Measurements from ENCODE around the gene ADAMTSL4.
A peak's percentile ranks its signal among the peaks of the same experiment; 100 is the strongest.

ADAMTSL4 gene

DNA sequence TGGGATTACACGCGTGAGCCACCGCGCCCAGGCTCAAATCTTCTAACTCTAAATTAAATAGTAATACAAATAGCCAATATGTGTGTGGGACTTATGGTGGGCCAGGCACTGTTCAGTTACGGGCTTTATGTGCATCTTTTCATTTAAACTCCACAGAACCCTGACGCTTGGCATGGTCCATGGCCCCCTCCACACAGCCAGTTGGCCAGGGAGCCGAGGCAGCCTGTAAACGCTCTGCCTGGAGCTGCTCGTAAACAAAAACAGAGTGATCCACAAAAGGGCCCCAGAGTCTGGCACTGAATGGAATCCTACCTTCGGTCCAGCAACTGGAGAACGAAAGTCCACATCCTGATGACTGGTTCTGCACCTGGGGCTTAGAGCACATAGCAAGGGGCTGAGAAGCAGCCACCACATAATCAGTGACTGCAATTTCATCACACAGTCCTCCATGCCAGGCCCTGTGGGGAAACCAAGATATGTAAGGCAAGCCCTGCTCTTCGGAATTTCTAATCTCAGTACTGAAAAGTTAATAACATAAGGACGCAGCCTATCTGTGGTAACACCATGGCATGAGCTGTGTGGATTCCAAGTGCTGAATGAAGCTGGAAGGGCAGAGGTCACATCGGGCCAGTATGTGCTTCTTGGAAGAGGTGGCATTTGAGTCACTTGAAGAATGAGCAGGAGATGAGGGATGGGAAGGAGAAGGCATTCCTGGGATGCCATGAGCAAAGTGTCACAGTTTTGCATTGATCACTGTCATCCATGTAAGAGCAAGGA is 13.5 kb upstream of the ADAMTSL4 start:
- no peak for DNase-seq

DNA sequence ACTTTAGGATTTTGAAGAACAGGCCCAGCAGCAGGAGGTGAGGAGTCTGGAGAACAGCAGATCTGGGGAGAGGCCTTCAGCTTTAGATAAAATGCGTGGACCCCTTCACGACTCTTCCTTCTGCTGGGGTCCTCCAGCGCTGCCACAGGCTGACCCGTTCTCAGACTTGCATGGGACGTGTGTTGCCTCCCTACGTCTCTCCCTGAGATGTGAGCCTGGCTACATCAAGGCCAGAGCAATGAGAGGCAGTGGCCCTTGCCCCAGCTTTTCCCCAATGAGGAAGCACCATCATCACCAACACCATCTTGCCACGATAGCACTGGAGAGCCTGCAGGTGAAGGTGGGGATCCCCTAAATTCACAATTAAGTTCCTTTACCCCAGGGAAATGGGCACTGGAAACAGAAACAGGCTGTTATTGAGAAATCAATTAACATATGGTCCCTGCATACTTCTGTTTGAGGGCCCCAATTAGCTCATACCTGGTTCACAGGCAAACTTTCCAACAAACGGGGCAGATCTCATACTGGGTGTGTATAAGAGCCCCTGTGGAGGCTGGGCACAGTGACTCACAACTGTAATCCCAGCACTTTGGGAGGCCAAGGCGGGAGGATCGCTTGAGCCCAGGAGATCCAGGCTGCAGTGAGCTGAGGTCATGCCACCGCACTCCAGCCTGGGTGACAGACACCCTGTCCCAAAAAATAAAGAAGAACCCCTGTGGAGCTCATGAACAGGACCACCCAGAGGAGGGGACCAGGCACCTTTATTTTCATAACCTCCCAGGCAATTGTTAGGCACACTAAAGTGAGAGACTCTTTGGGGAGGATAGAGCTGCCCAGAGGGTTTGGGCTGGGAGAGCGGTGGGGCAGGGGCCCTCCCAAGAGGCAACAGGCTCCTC is 12.1 kb upstream of the ADAMTSL4 start:
- no peak for DNase-seq

- DNase-seq = no peak
Measured at GRCh38 chr1:150537732-150538684, 11.2 kb upstream of the ADAMTSL4 start.

DNA sequence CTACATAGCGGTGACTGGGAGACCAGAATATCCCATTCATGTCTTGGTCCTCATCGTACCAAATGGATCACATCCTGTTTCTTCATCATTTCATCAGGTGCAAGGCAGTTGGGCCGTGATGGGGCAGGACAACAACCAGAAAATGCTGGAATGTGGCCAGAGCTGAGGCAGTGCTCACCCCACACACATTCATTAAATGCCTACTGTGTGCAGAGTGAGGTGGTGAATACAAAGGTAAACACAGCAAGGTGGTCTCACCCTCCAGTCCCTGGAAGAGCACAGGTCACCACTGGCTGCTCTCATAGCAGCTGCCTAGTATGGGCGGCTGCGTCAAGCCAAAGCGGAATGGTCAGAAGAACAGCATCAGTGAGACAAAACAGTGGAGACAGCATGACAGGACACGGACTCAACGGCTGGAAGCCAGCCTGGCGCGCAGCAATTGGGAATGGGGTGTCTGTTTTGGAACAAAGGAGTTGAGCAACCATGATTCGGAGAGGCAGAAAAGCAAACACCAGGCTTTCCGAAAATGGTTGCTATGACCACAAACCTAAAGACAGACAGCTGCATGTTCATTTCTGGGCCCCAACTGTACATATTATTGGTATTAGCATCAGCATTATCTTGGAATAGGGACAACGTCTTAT is 5.6 kb upstream of the ADAMTSL4 start:
- no peak for DNase-seq

DNA sequence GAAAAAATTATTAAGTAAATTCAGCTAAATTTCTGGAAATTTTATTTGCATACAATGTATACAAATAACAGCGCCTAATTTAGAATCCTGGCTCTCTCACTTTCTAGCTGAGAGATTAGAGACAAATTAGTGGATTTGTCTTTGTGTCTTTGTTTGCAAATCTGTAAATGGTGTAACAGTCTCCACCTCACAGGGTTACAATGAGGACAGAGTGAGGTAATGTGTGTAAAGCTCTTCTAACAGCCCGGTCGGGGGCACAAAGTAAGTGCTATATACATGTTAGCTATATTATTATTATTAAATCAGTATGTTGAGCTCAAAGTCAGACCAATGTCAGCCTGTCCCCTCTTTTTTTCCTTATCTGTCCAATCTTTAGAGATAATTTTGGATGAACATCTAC is 5.0 kb upstream of the ADAMTSL4 start:
- DNase-seq = no peak

- DNase-seq = no peak
Measured at GRCh38 chr1:150545486-150546032, 3.6 kb upstream of the ADAMTSL4 start.

GRCh38 chr1:150546294-150546937 is 2.8 kb upstream of the ADAMTSL4 start:
- DNase-seq = no peak

DNA sequence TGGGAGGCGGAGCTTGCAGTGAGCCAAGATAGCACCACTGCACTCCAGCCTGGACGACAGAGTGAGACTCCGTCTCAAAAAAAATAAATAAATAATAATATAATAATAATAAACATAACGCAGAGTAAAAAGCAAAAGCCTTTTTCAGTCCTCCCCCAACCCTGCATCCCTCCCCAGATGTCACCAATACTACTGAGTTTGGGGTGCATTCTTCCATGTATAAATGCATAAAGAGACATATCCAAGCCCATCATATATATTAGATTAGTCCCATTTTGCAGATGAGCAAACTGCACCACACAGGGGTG is 930 bp upstream of the ADAMTSL4 start:
- DNase-seq = no peak

DNA sequence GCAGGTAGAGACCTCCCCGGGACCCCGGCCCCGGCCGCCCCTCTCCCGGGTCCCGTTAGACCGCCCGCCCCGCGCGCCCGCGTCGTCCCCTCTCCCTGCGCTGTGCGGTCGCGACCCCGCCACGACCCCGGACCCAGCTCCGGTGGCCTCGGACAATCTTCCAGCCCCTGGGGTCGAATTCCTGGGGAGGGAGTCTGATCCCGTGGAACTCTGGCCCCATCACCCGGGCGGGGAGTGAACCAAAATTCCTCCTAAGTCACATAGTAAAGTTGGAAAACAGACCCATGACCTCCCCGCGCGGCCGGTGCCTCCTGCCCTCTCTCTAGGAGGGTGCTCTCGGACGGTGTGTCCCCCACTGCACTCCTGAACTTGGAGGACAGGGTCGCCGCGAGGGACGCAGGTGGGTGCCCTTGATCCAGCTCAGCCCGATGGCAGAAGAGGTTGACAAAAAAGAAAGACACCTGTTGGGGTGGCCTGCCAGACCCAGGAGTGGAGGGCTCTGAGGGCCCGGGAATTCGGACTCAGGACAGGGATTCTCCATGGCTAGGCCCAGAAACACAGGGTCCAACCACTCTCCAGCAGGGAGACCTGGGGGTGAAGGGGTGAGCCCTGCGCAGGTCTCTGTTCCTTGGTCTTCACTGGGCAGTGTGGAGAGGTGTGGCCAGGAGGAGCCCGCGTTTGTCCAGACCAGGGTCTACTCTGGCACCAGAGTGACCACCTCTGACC is 451 bp downstream of the ADAMTSL4 start:
- no peak for DNase-seq

DNA sequence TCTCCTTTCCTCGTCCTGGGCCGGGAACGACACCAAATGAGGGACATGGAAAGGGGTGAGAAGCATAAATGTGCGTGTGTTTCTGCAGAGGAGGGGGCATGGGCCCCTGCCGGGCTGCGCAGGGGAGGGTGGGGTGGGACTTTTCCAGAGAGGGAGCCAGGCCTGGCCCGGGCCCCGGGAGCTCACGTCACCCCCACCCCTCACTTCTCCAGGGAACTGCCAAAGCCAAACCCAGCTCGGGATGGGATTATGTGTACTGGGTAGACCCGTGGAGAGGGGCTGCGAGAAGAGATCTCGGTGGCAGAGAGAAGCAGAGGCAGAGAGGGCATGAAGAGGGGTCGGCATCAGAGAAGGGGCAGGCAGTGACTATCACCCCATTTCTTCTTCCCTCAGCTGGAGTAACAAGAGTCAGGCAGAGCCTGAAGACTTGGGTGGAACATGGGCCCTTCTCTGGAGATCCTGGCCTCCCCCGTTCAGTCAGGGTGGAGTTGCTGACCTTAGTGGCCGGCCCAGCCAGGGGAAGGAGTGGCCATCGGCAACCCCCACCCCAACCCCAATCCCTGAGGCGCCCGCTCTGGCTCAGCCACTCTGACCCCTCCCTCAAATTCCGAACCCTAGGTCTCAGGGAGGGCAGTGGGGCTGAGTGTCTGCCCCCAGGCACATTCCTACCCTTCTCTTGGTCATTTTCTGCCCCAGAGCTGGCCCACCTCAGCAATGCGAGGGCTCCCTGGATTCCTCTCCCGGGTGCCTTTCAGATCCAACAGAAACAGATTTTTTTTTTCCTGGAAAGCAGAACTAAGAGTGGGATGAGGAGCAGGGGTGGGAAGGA is 1.2 kb downstream of the ADAMTSL4 start:
- no peak for DNase-seq

DNA sequence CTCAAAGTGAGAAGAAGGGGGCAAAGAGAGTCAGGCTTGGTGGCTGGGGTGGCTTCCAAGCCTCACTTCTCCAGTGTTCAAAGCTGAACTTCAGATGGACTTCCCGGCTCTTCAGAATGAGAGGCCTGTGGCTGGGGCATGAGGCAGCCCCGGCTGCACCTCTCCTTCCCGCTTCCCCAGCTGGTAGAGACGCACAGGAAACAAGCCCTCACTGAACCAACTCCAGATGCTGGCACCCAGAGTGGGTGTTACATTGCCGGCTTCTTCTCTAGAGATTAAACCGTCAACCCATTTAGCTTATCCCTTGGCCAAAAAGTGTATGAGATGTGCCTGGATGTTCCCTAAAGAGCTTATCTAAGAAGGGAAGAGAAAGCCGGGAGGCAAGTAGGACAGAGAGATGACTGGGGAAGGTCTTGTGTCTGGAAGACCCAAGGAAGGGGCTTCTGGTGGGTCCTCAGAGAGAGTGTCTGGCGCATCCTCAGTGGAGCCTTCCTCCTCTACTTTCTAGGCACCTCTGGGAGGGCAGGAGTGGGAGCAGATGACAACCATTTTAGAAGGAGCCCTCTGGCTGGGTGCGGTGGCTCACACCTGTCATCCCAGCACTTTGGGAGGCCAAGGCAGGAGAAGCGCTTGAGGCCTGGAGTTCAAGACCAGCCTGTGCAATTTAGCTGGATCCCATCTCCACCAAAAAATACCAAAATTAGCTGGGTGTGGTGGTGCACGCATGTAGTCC is 2.0 kb downstream of the ADAMTSL4 start:
- peak; percentile 49 for DNase-seq

DNA sequence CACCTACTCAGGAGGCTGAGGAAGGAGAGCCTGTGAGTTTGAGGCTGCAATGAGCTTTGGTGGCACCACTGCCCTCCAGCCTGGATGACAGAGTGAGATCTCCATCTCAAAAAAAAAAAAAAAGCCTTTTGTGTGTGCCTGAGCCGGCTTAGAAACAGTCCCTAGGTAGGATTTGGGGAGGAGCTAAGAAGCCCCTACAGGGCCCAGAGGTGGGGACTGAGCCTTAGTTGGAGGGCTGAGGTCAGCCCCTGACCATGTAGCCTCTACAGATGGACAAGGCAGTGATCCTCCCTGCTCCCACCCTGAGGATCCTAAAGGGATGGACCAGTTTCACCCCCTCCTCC is 2.5 kb downstream of the ADAMTSL4 start:
- no peak for DNase-seq

DNA sequence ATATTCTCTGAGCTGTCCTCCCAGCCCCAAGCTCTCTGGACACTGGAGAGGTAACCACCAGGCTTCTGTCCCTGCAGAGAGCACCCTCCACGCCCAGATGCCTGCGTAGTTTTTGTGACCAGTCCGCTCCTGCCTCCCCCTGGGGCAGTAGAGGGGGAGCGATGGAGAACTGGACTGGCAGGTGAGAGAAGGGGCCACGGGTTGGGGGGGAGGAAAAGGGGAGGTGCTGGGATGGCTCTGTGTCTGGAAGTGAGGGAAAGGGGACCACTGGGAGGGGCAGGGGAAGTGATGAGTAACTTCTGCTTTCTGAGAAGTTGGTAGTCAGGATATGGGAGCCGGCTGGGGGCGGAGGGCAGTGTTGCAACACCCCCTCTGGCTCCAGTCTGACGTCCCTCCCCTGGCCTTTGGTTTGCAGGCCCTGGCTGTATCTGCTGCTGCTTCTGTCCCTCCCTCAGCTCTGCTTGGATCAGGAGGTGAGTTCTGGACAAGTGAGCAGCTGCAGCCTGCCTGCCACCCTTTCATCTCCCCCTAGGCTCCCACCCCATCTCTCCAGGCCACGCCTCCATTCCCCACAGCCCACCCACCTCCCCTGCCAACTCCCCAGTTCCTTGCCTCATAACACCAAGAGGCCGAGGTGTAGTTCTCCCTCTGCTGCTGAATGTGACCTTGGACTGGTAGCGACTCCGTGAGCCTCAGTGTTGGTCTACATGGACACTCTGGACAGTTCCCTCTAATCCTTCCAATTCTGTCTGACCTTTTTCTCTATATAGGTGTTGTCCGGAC is 3.1 kb downstream of the ADAMTSL4 start:
- DNase-seq = peak; percentile 55

GRCh38 chr1:150552911-150553289 is 3.7 kb downstream of the ADAMTSL4 start:
- no peak for DNase-seq

DNA sequence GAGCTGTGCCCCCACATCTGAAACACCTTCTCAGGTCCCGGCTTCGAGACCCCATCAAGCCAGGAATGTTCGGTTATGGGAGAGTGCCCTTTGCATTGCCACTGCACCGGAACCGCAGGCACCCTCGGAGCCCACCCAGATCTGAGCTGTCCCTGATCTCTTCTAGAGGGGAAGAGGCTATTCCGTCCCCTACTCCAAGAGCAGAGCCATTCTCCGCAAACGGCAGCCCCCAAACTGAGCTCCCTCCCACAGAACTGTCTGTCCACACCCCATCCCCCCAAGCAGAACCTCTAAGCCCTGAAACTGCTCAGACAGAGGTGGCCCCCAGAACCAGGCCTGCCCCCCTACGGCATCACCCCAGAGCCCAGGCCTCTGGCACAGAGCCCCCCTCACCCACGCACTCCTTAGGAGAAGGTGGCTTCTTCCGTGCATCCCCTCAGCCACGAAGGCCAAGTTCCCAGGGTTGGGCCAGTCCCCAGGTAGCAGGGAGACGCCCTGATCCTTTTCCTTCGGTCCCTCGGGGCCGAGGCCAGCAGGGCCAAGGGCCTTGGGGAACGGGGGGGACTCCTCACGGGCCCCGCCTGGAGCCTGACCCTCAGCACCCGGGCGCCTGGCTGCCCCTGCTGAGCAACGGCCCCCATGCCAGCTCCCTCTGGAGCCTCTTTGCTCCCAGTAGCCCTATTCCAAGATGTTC is 4.3 kb downstream of the ADAMTSL4 start:
- DNase-seq = no peak

GRCh38 chr1:150554086-150554452 is 4.9 kb downstream of the ADAMTSL4 start:
- DNase-seq = no peak

GRCh38 chr1:150555198-150555970 is 6.2 kb downstream of the ADAMTSL4 start:
- DNase-seq = no peak

Measured in stimulated activated CD8-positive, alpha-beta memory T cell treated with anti-CD3 and anti-CD28 coated beads, Interleukin-4, amount 100 ng/mL, for 48 hours (primary cell).